Measurements from ENCODE around the gene PROKR2.

DNA sequence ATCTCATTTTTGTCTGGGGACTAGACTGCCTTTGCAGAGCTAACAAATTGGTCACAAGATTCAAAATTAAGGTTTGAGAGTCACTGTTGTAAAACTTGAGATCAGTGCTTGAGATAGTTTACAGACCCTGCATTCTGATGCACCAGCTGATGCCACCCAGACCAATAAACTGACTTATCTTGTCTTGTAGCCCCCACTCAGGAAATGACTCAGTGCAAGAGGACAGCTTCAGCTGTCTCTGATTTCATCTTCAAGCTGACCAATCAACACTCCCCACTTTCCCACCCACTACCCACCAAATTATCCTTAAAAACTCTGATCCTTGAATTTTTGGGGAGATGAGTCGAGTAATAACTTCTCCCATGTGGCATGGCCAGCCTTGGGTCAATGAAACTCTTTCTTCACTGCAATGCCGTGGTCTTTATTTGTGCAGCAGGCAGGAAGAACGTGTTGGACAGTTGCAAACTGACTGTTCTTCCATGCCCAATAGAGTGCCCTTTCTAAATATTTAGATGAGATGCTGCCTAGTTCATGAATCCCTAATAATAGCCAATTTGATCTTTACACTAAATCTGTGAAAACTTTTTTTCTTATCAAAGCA lies 48.3 kb upstream of the PROKR2 start:
- TF ChIP-seq, protein P1, sequence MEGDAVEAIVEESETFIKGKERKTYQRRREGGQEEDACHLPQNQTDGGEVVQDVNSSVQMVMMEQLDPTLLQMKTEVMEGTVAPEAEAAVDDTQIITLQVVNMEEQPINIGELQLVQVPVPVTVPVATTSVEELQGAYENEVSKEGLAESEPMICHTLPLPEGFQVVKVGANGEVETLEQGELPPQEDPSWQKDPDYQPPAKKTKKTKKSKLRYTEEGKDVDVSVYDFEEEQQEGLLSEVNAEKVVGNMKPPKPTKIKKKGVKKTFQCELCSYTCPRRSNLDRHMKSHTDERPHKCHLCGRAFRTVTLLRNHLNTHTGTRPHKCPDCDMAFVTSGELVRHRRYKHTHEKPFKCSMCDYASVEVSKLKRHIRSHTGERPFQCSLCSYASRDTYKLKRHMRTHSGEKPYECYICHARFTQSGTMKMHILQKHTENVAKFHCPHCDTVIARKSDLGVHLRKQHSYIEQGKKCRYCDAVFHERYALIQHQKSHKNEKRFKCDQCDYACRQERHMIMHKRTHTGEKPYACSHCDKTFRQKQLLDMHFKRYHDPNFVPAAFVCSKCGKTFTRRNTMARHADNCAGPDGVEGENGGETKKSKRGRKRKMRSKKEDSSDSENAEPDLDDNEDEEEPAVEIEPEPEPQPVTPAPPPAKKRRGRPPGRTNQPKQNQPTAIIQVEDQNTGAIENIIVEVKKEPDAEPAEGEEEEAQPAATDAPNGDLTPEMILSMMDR (conservative IDR thresholded peaks at IDR 0.05; ENCODE audit: low read depth, low read length) = no peak
- no peak for TF ChIP-seq EZH2phosphoT487 (IDR thresholded peaks at IDR 0.05; ENCODE audit: borderline replicate concordance, low read length)
